Measurements from ENCODE around the gene ZMYND19.

The ZMYND19 gene

GRCh38 chr9:137580209-137580953 lies 9.9 kb downstream of the ZMYND19 start:
- ChIA-PET POLR2A (interaction anchor here (0.6 to 5.7 kb wide), 6 partner anchors 8 to 287 kb away, joined by 4 to 28 read pairs (median 12); partner anchors contain the start of genes ARRDC1, EHMT1 and ZMYND19), CTCF (interaction anchor here (0.6 to 2.4 kb wide), 7 partner anchors 11 to 61 kb away, joined by 3 to 9 read pairs (median 8); no protein-coding TSS in a partner anchor)
- Histone ChIP-seq H3K36me3 (ENCODE audit: control insufficient read depth in 2 of 2, insufficient read depth in 1 of 2, low read length in 2 of 2) (peaks cover 12 to 75% of the 10 kb centered on the region in 2 experiments; a peak in 2 of 3 replicates), H3K27ac (ENCODE audit: extremely low read depth, low read depth, low read length) (0 out of 2 replicates have a peak overlapping the region, but pooled peaks have one; percentile 25), H3K4me3 (ENCODE audit: low read depth, low read length) (no peak overlapping the region), H3K9me3 (ENCODE audit: control insufficient read depth, insufficient read depth, low read depth, low read length) (no peaks in the 10 kb centered on the region), H3K4me1 (ENCODE audit: control insufficient read depth, insufficient read depth, low read length) (no peaks in the 10 kb centered on the region; the same call in 1 of the 2 replicates)
- TF ChIP-seq PRDM10 (tag by site-specific recombination; IDR thresholded peaks at IDR 0.05), result peak; percentile 40; the same call in 1 of the 2 replicates
- no peak for TF ChIP-seq MZF1 (tag by site-specific recombination; IDR thresholded peaks at IDR 0.05; ENCODE audit: borderline replicate concordance)
- peak; percentile 55; the same call in 1 of the 2 replicates for TF ChIP-seq ZBTB44 (tag by site-specific recombination; IDR thresholded peaks at IDR 0.05)
- TF ChIP-seq ZFP69B (tag by site-specific recombination; IDR thresholded peaks at IDR 0.05), result peak; percentile 46; the same call in 1 of the 2 replicates
- no peak for TF ChIP-seq ZBTB10 (tag by site-specific recombination; IDR thresholded peaks at IDR 0.05)
- 0 out of 2 replicates have a peak, but pooled peaks have one; percentile 24 for TF ChIP-seq CTCF (tag by site-specific recombination; IDR thresholded peaks at IDR 0.05)
- TF ChIP-seq ZIC2 (tag by site-specific recombination; IDR thresholded peaks at IDR 0.05), result peak; percentile 36
- peak; percentile 62 for TF ChIP-seq ZNF692 (tag by site-specific recombination; IDR thresholded peaks at IDR 0.05)
- peak; percentile 51 for TF ChIP-seq GLIS1 (tag by site-specific recombination; IDR thresholded peaks at IDR 0.05)

GRCh38 chr9:137579259-137579604 lies 11.1 kb downstream of the ZMYND19 start:
- Histone ChIP-seq H3K4me3 (ENCODE audit: low read depth, low read length) (no peak overlapping the region), H3K27ac (ENCODE audit: extremely low read depth, low read depth, low read length) (no peak overlapping the region)
- CTCF ChIA-PET, result interaction anchor here (0.7 to 2.5 kb wide), 14 partner anchors 9 to 342 kb away, joined by 3 to 24 read pairs (median 3); partner anchors contain the start of genes EHMT1 and ZMYND19

More at GRCh38 chr9:137579259-137579604, 11.1 kb downstream of the ZMYND19 start:
- no peak for TF ChIP-seq ZNF654 (tag by site-specific recombination; IDR thresholded peaks at IDR 0.05; ENCODE audit: low read depth)
- POLR2A ChIA-PET, result interaction anchor here (0.5 to 5.7 kb wide), 6 partner anchors 9 to 102 kb away, joined by 3 to 28 read pairs (median 10); partner anchors contain the start of genes ARRDC1, MRPL41 and ZMYND19
- no peaks in the 10 kb centered on the region; the same call in 1 of the 2 replicates for H3K4me1 ChIP-seq (ENCODE audit: control insufficient read depth, insufficient read depth, low read length)
- H3K36me3 ChIP-seq (ENCODE audit: control insufficient read depth in 2 of 2, insufficient read depth in 1 of 2, low read length in 2 of 2), result peaks cover 6 to 75% of the 10 kb centered on the region in 2 experiments; a peak in 2 of 3 replicates
- no peaks in the 10 kb centered on the region for H3K9me3 ChIP-seq (ENCODE audit: control insufficient read depth, insufficient read depth, low read depth, low read length)

Measured in HEK293 (cell line).